ENCODE results near the gene NMT1.

NMT1 gene

DNA sequence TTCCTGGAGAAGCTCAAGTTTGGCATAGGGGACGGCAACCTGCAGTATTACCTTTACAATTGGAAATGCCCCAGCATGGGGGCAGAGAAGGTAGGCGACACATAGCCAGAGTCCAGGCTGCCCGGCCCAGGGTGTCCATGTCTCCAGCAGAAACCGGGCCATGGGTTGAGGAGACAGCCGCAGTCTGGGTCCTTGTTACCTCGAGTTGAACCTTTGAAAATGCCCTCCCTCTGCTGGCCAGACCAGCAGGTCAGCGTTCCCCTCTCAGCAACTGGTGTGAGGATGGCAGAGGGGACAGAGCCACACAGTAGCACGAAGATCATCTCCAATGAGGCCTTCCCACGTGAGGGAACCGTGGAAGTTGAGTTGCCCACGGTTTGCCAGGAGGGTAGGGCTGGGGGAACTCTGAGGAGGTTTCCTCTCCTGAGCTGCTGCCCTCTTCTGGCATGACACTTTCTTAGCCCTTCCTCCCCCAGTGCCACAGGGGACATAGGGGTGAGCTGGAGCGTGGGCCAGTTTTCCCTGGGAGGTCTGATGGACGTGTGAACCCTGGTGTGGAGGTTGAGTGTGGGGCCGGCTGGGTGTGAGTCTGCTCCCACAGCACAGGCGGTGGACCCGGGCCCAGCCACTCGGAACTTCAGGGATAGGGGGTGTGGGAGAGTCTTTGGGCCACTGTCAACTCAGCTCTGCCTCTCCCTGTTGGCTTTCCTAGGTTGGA, 43.9 kb downstream of the NMT1 start:
- no peak for DNase-seq
- ATAC-seq, result no peak

DNA sequence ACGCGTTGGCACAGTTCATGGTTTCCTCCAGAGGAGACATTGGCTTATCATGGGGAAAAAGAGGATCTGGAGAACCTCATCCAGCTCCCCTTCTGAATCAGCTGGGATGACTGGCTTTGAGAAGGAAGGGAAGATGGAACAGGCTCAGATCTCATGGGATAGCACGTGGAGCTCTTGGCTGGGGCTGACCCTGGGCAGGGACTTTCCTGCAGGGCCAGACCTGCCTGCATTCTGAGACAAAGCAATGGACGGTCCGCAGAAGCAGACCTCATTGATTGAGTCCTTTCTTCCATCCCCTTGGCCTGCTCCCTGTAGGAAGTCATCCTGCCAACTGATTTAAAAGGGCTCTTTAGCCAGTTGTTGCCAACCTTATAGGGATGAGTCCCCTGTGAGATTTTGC, 45.0 kb downstream of the NMT1 start:
- no peak for DNase-seq
- no peak for ATAC-seq

DNA sequence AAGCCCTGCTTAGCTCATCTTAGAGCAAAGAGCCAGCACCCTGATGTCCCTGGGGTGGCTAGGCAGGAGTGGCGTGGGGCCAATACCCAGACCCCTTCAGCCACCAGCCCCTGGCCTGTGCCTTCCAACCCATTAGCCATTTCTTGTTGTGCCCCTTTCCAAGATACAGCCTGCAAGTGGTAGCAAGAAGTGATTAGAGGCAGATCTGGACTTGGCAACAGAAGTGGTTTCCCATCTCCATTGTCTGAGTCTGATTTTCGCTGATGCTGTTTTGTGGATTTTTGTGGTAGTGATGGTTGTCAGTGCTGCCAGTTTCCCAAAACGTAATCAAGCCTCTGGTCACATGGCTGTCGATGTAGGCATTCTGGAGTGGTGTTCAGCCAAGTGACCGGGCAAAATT, 45.5 kb downstream of the NMT1 start:
- no peak for ATAC-seq
- DNase-seq, result no peak

DNA sequence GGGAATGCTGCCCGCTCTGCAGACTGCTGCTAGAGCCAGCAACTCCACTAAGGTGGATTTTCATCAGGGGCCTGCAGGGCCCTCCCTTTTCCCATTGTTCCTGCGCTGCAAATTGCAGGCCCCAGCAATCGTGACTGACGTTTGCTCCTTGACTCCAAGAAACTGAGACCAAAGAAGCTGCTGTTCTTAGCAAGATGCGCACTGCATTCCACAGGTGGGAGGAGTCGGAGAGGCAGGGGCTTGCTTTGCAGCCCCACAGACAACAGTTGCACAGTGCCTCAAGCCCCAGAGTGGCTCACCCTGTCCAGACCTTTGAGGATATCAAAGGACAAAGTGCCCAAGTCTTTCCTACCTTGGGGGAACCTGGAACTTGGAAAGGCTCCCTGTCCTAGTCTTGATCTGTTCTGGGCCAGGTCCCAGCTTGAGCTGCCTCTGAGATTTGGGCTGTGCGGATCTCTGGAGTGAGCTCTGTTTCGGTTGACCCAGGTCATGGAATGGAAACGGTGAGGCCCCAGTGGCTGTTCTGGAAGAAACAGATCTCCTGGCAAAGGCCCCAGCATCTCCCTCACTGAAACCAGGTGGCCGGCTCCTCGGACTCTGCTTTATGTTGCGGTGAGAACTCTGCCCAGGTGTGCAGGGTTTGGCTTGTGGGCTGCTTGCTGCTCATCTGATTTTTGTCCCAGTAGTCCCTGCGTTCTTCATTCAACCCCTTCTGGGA, 46.3 kb downstream of the NMT1 start:
- ATAC-seq (no peak), DNase-seq (no peak)

DNA sequence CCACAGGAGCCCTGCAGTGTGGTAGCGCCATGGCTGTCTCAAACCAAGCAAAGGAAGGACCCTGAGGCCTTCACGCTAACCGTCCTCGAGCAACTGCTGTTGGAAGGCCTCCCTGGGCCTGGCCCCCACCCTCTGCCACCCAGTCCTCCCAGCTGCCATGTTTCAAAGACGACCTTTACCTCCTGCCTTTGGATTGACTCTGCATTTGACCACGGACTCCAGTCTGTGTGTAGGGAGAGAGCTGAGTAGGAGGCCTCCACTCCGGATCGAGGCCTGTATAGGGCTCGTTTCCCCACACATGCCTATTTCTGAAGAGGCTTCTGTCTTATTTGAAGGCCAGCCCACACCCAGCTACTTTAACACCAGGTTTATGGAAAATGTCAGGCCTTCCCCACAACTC, 46.9 kb downstream of the NMT1 start:
- DNase-seq, result no peak
- no peak for ATAC-seq

DNA sequence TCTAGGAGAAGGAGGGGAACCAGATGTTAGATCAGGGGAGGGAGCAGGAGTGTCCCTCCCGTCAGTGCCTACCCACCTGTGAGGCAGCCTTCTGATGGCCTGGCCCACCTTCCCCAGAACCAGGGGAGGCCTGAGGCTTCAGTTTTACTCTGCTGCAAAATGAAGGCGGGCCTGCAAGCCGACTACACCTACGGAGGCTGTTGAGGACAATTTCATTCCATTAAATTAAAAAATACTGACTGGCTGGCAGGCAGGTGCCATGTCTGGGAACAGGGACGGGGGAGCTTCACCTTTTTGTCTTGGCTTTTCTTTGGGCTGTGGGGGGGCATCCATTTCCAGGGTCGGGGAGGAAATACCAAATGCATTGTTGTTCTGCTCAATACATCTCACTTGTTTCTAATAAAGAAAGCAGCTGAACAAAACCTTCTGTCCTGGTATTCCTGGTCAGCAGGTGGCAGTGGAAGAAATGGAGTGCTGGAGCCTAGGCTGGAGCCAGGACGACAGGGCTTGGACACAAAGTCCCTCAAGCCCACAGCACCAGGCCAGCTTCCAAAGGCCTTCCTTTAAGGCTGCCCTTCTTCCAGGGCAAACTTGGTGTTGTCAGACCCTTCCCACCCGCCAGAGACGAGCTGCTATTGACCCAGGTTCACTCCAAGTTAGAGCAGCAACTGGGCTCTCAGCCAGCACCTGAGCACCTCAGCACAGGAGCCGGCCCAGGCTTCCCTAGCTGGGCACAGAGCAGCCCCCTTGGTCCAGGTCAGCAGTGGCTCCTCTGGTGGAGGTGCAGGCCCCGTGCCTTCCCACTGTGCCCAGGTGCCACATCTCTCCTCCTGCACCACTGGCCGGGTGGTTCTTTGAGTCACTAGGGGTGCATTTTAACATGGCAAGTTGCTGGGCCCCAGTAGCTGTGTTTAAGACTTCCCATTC, 47.7 kb downstream of the NMT1 start:
- DNase-seq, result no peak

DNA sequence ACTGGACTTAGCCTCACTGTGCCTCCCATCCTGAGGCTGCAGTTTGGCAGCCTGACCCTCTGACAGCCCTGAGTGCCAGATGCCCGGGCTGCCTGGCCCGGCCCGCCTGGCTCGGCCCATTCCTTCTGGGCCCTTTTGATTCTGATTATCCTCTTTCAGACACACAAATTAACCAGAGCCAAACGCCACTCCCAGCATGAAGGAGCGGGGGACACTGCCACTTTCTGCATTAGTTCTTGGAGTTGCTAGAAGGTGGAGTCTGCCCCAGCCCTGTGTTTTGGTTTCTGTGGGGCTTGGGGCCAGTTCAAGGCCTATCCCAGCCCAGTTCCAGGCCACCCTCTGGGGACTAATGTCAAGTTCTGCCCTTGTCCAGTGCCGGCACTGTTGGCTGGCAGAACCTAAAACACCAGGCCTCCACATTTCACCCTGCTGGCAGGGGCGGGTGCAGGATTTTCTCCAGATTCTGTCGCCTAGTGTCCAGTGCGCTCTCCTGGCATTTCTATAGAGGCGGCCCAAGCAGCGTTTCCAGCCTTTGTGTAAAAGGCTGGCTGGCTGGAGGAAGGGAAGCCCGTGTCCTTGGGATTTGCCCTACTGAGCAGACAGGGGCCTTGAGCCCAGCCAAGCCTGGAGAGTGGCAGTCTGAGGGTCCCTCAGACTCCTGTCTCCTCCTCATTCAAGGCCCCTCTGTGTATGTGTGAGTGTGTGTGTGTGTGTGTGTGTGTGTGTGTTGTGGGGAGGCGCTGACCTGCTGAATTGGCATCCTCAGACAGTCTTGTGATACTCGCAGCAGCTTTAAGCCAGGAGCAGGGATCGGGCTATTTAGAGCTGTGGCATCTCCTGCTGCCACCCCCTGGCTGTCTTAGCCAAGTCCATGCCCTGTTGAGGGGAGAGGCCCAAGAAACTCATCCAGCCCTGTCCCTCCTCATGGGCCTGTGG, 49.8 kb downstream of the NMT1 start:
- DNase-seq, result no peak
- no peak for ATAC-seq

More for the DNA sequence above, 47.7 kb downstream of the NMT1 start:
- no peak for ATAC-seq

DNA sequence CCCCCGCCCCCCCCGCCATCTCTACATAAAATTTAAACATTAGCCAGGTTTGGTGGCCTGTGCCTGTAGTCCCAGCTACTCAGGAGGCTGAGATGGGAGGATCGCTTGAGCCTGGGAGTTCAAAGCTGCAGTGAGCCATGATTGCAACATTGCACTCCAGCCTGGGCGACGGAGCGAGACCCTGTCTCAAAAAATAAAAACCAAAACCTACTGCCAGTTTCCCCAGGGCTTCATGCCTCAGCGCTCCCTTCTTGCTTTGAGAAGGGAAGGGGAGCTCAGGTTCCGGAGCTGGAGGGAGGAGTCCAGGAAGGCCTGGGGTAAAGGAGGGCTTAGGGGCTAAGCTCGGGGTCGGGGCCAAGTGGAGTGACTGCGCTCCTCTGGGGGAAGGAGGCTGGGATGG, 50.7 kb downstream of the NMT1 start:
- no peak for DNase-seq
- ATAC-seq, result no peak

DNA sequence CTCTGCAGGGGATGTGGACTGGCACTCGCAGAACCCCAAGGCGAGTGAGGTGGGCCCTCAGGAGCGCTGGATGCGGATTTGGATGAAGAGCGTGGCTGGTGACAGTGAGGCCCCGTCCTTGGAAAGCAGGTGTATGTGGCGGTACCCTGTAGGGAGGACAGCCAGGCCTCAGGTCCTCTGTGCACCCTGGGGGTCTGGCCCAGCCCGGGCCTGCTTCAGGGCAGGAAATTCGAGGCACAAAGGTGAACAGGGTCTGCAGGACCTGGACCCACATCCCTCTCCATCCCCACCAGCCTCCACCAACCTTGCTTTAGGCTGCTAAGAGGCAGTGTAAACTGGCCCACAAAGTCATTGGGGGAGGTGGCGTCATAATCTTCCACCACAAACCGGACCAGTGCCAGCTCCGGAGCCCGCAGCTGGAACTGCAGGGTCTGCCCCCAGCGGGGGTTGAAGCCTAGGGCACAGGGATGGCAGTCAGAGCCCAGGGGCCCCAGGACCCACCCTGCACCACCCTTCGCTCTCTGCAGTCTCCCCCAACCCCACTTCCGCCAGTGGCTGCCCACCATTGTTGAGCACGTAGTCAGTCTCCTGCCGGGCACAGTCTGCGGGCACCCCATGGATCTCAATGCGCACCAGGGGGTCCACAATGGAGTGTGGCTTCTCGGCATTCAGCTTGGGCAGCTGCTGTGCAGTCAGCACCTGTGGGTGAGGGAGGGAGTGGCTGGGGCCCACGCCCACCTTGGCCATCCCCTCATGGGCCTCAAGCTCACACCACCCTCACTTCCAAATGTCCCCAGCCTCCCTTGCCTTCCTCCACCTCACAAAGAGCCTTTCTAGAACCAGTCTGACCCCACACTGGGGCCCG, 51.7 kb downstream of the NMT1 start:
- ATAC-seq (no peak), DNase-seq (no peak)

DNA sequence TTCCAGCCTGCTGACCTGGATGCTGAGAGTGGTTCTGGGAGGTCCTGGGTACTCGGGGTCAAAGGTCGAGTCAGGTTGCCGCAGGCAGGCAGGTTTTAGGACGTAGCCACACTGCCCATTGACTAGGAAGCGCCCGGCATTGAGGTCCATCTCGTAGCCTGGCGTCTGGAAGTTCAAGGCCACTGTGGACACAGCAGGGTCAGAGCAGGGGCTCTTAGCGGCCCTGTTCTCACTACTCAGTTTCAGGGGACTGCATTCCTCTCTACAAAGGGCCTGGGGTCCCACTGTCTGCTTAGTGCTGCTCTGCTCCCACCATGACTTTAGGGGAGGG, 52.3 kb downstream of the NMT1 start:
- DNase-seq, result no peak
- ATAC-seq, result no peak

DNA sequence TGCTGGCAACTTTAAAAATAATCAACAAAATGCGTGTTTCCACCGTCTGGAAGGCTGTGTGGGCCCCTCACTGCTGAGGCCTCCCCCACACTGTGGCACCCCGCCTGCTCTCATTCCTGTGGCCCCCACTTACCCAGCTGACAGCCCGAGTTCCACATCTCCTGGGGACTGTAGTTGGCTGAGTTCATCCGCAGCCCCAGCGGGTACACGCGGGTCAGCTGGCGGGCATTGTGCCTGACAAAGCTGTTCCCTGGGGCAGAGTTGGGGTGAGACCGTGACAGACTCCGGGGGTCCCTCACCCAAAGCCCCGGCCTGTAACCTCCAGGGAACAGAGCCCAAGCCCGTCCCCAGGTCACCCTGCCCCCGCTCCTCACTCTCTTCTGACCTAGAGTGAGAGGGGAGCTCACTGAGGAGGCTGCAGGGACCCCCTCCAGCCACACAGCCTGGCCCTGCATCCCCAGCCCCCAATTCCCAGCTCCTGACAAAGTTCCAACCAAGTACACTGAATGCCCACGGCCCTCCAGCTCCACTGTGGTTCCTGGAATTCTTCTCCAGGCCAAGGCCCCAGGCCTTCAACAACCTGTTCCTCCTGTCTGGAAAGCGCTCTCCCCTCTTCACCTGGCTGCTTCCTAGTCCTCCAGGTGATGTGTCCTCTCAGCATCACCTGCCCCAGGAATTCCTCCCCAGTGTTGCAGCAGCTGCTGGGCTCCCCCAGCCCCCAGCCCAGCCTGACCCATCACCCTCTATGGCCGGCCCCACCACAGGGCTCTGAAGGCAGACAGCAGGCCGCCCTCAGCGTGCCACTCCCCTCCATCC, 53.2 kb downstream of the NMT1 start:
- no peak for DNase-seq
- no peak for ATAC-seq

DNA sequence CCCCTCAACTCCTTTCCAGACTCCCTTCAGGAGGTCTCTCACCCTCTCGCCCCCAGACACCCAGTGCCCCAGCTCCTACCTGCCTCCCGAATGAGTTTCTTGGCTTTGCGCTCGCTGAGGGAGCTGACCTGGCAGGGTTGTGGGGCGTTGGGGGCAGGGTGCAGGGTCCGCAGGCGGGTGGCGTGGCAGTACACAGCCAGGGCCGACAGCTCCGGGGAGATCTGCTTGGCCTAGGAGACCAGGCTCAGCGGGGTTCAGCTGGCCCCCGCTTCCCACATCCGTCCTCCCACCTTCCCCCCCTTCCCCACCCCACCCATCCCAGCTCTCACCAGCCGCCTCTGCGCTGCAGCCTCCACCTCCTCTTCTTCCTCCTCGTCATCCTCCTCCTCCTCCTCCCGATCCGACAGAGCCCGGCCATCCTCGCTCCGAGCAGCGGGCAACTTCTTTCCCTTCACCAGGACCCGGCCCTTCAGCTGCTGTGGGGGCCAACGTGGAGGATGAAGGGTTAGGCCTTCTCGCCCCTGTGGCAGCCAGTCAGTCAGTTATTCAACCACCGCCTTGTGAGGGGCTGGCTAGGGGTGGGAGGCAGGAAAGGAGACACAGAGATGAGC, 54.0 kb downstream of the NMT1 start:
- DNase-seq (no peak), ATAC-seq (no peak)

DNA sequence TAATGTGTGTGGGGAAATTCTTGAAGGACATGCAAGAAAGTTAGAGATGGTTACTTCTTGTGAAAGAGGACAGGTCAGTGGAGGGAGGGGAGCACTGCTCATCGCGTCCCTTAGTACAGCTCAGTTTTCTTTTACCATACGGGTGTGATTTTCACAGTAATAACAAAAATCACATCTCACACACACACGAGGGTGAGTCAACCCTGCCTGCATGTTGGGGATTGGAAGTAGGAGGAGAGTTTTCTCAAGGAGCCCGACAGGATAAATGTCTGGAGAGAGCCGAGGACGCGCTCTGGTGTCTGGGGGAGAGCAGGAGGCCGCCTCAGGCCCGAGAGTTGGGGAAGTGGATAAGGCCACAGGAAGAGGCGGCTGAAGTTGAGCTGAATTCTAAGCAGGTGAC, 54.8 kb downstream of the NMT1 start:
- ATAC-seq, result no peak
- DNase-seq, result no peak

DNA sequence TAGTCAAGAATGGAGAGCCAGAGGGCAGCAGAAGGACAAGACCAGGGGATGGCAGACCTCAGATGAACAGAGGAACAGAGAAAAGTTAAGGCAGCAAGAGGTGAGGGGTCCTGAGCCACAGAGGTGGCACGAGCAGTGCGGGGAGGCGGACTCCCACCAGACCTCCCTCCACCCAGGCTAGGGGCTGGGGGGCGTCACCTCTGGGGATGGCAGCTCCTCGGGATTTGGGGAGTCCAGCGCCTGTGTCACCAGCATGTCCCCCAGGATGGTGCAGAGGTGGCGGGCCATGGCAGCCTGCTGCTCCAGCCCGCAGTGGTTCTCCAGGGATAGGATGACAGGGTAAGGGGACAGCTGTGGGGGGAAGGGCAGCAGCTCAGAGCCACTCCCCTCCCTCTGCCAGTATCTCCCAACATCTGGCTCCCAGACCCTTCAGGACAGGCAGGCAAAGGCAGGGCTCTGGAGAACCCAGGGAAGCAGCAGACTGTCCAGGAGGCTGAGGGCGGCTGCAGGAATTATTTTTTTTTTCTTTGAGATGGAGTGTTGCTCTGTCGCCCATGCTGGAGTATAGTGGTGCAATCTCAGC, 55.4 kb downstream of the NMT1 start:
- no peak for DNase-seq

DNA sequence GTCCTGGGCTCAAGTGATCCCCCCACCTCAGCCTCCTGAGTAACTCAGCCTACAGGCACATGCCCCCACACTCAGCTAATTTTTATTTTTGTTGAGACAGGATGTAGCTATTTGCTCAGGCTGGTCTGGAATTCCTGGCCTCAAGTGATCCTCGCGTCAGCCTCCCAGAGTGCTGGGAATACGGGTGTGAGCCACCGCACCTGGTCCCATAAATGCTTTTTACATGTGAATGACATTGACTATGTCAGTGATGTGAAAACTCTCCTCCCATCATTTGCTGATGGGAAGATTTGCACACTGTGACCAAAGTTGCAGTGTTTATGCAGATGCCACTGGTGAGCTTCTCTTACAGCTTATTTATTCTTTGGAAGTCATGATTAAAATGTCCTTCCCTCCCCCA, 56.2 kb downstream of the NMT1 start:
- ATAC-seq, result no peak
- no peak for DNase-seq

More for the DNA sequence above, 55.4 kb downstream of the NMT1 start:
- ATAC-seq, result no peak

DNA sequence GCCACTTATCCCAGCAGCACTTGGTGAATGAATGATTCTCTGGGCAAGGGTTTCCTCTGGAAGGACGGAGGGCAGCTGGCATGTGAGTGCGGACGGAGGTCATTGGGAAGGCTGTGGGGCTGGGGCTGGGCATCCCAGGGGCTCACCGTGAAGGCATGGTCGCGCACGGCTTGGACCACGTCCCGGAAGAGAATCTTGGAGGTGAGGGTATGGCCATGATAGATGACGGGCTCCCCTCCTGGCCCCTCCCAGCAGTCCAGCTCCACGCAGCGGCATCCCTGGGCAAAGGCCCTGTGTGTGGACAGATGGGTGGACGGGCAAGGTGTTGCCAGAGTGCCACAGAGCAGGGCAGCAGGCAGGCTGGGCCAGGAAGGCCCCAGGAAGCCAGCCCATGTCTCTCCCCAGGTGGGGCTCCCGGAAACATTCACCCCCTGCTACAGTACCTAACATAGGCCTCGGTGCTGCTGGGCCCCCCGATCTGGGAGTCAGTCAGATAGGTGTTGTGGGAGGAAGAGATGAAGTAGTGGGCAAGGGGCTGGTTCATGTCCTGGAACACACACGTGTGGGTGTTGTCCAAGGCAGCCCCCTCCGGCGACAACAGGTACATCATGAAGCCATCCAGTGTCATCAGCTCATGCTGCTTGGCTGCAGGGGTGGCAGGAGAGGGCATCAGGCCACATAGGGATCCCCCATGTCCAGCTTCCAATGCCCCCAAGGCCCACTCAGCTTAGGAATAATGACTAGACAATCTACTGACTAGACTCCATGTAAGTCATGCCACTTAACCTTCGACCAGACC, 56.9 kb downstream of the NMT1 start:
- ATAC-seq (no peak), DNase-seq (no peak)

DNA sequence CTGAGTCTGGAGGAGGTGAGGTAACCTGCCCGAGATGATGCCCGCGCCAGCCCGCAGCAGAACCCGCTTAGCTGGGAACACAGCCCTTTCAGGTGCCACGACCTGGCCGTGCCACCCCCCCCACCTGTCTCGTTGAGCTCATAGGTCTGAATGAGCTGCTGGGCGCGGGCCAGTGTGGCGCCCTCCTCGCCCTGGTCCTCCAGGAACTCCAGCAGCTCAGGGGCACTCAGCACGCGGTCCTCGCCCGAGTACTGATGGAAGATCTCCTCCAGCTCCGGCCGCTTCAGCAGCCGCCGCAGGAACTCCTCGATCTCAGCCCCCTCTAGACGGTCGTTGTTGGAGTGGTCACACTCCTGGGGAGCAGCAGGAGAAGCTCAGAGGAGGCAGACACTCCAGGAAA, 57.6 kb downstream of the NMT1 start:
- ATAC-seq, result no peak
- DNase-seq, result no peak

DNA sequence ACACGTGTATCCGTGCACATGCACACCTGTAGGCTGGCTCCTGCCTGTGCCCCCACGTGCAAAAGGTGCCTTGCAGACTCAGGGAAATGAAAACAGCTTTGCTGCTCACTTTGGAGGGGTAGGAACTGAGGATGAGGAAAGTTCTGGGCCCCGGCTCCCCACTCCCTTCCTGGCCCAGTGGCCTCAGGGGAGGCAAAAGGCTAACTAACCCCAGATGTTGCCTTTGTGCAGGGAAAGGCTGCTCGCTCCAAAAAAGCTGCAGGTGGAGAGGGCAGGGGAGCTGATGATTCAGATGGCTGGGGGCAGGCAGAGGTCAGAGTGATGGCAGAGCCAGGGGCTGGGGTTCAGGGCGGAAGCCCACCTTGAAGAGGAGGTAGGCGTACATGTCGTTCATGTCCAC, 58.8 kb downstream of the NMT1 start:
- ATAC-seq (no peak), DNase-seq (no peak)
